GM23338 (cell line): ENCODE data around the gene ME3. TPM values are rescaled to one million over a fixed set of nuclear protein-coding genes. Genes with fewer than 3 reads are reported as not detected.
A peak's percentile ranks its signal among the peaks of the same experiment; 100 is the strongest.

Experiments used
- ATAC-seq: fragments of 200-7000 bp; cut with Tn5 transposase; 3 replicates; pipeline ENCODE4 v1.9.1; 2020
- DNase-seq: peaks from one replicate; pipeline ENCODE4 v3.0.0-alpha.2; 2015; ENCODE audit warnings: low spot score
- H2AFZ ChIP-seq: fragments of 200-600 bp; sonication (generic); 2 replicates; pipeline ENCODE4 v1.8.0; 2016; ENCODE audit warnings: antibody characterized with exemption, mild to moderate bottlenecking, moderate library complexity
- H3F3A ChIP-seq: fragments of 200-600 bp; sonication (generic); replicated peaks from 2 replicates; pipeline ENCODE4 v1.8.0; 2017; ENCODE audit warnings: antibody characterized with exemption, mixed run types, low read depth
- H3K27ac ChIP-seq: fragments of 200-600 bp; sonication (generic); 2 replicates; pipeline ENCODE4 v1.6.1; 2016; ENCODE audit warnings: low read depth
- H3K27me3 ChIP-seq: fragments of 200-600 bp; sonication (generic); 2 replicates; pipeline ENCODE4 v1.8.0; 2016; ENCODE audit warnings: mild to moderate bottlenecking, mixed run types, moderate library complexity; ENCODE audit not compliant: insufficient read depth
- H3K36me3 ChIP-seq: fragments of 200-600 bp; sonication (generic); 2 replicates; pipeline ENCODE4 v1.8.0; 2016; ENCODE audit warnings: mild to moderate bottlenecking; ENCODE audit not compliant: insufficient read depth
- H3K4me1 ChIP-seq: fragments of 200-600 bp; sonication (generic); 2 replicates; pipeline ENCODE4 v1.8.0; 2016; ENCODE audit warnings: mild to moderate bottlenecking, moderate library complexity; ENCODE audit not compliant: insufficient read depth
- H3K4me2 ChIP-seq: fragments of 200-600 bp; sonication (generic); 2 replicates; pipeline ENCODE4 v1.7.1; 2017; ENCODE audit warnings: mixed run types
- H3K4me3 ChIP-seq: fragments of 200-600 bp; sonication (generic); 2 replicates; pipeline ENCODE4 v1.6.1; 2016; ENCODE audit warnings: mixed run types
- H3K79me2 ChIP-seq: fragments of 200-600 bp; sonication (generic); replicated peaks from 2 replicates; pipeline ENCODE4 v1.8.0; 2017; ENCODE audit warnings: mild to moderate bottlenecking; ENCODE audit not compliant: insufficient read depth
- H3K9me2 ChIP-seq: fragments of 200-600 bp; sonication (generic); 2 replicates; pipeline ENCODE4 v1.8.0; 2017; ENCODE audit not compliant: insufficient read depth
- H4K20me1 ChIP-seq: fragments of 200-600 bp; sonication (generic); replicated peaks from 2 replicates; pipeline ENCODE4 v1.8.0; 2017; ENCODE audit warnings: mild to moderate bottlenecking; ENCODE audit not compliant: insufficient read depth
- H3K27ac Mint-ChIP-seq: 2 replicates; pipeline ENCODE4 v1.8.0; 2020; ENCODE audit warnings: inconsistent platforms, mild to moderate bottlenecking, moderate library complexity, mixed read lengths
- H3K27me3 Mint-ChIP-seq: 3 replicates; pipeline ENCODE4 v1.8.0; 2022; ENCODE audit warnings: low read depth, mild to moderate bottlenecking, moderate library complexity, mixed read lengths, inconsistent platforms; ENCODE audit not compliant: insufficient read depth, poor library complexity
- H3K36me3 Mint-ChIP-seq: 3 replicates; pipeline ENCODE4 v1.8.0; 2021; ENCODE audit warnings: low read depth, mild to moderate bottlenecking, inconsistent platforms, moderate library complexity, mixed read lengths
- H3K4me1 Mint-ChIP-seq: 3 replicates; pipeline ENCODE4 v1.8.0; 2020; ENCODE audit warnings: mild to moderate bottlenecking, inconsistent platforms, mixed read lengths
- H3K4me3 Mint-ChIP-seq: 3 replicates; pipeline ENCODE4 v1.8.0; 2021; ENCODE audit warnings: moderate library complexity, mild to moderate bottlenecking, inconsistent platforms, mixed read lengths
- H3K9me3 Mint-ChIP-seq: 3 replicates; pipeline ENCODE4 v1.8.0; 2020; ENCODE audit warnings: moderate library complexity, mild to moderate bottlenecking, inconsistent platforms, mixed read lengths
- JUNB ChIP-seq: IDR thresholded peaks from one replicate; pipeline ENCODE4 v1.6.1; 2016; ENCODE audit warnings: antibody characterized with exemption; ENCODE audit not compliant: unreplicated experiment
- POLR2AphosphoS5 ChIP-seq: IDR thresholded peaks from 2 replicates; pipeline ENCODE4 v1.6.1; 2016; ENCODE audit warnings: antibody characterized with exemption, low read depth
- ZNF331 ChIP-seq: fragments of 250-450 bp; sonication (Bioruptor Pico); IDR thresholded peaks from 2 replicates; pipeline ENCODE4 v1.5.0; 2020; ENCODE audit warnings: low read depth, mild to moderate bottlenecking, moderate library complexity
- polyA plus RNA-seq: library from polyadenylated mRNA; unstranded; fragments of >200 nt; fragmentation: Nextera tagmentation; extraction: Ambion mirVana; gene quantifications from 2 replicates; pipeline ENCODE4 v1.2.1, GENCODE V29; 2016
- total RNA-seq: library from RNA; depleted of rRNA; stranded (reverse); fragments of >200 nt; shearing (Covaris generic); gene quantifications from 2 replicates; pipeline ENCODE4 v1.2.3, GENCODE V29; 2014
- TF ChIP-seq, protein P1 (sequence below), 2 experiments: fragments of 200-600 bp in 1 of 2; sonication (generic) in 1 of 2; conservative IDR thresholded peaks; 2 replicates each; pipeline versions ENCODE4 v1.5.1 to v1.6.1; 2016 to 2017; ENCODE audit warnings: antibody characterized with exemption in 2 of 2, low read depth in 2 of 2, mild to moderate bottlenecking in 2 of 2, moderate library complexity in 1 of 2

Gene ME3
- total and polyA plus RNA-seq, 2 experiments from 2014 or later, result 1.3 to 4.0 TPM

DNA sequence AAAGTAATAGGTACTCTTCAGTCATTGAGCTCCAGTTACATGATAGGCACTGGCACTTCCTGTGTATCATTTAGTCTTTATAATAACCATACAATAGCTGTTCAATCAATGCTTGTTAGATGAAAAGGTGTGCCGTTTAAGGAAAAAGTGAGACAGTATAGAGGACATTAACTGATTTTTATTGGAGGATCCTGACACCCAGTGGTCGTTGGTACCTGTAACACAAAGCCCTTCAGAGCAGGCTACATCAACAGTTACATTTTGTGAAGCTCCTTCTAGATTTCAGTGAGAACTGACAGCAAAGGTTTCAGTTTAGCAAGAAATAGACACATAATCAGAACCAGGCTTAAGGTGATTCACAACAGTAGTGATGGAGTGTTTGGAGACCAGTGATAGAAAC, 253.5 kb downstream of the ME3 start:
- peak; percentile 64 for ATAC-seq
- H4K20me1 ChIP-seq, result no peaks in the 10 kb centered on the region
- no peak overlapping the region for H3K4me2 ChIP-seq
- TF ChIP-seq, protein P1, sequence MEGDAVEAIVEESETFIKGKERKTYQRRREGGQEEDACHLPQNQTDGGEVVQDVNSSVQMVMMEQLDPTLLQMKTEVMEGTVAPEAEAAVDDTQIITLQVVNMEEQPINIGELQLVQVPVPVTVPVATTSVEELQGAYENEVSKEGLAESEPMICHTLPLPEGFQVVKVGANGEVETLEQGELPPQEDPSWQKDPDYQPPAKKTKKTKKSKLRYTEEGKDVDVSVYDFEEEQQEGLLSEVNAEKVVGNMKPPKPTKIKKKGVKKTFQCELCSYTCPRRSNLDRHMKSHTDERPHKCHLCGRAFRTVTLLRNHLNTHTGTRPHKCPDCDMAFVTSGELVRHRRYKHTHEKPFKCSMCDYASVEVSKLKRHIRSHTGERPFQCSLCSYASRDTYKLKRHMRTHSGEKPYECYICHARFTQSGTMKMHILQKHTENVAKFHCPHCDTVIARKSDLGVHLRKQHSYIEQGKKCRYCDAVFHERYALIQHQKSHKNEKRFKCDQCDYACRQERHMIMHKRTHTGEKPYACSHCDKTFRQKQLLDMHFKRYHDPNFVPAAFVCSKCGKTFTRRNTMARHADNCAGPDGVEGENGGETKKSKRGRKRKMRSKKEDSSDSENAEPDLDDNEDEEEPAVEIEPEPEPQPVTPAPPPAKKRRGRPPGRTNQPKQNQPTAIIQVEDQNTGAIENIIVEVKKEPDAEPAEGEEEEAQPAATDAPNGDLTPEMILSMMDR (conservative IDR thresholded peaks at IDR 0.05; ENCODE audit: low read depth in 2 of 2), result peak; percentile 38 to 64
- TF ChIP-seq JUNB, result no peak
- no peak overlapping the region for H3K27ac Mint-ChIP-seq
- H3K9me3 Mint-ChIP-seq, result no peaks in the 10 kb centered on the region
- H3K27me3 ChIP-seq, result no peaks in the 10 kb centered on the region
- H3K4me1 Mint-ChIP-seq, result peaks cover 8% of the 10 kb centered on the region; the same call in 1 of the 3 replicates
- no peaks in the 10 kb centered on the region for H3K9me2 ChIP-seq
- no peak overlapping the region for H3K4me3 ChIP-seq
- H3K79me2 ChIP-seq, result no peaks in the 10 kb centered on the region
- H3K27me3 Mint-ChIP-seq, result peaks cover 1% of the 10 kb centered on the region
- no peaks in the 10 kb centered on the region for H3F3A ChIP-seq
- peak; percentile 43 for DNase-seq
- no peaks in the 10 kb centered on the region for H3K36me3 Mint-ChIP-seq
- H3K4me1 ChIP-seq, result no peaks in the 10 kb centered on the region
- no peaks in the 10 kb centered on the region for H3K36me3 ChIP-seq
- H3K27ac ChIP-seq, result no peak overlapping the region
- no peak overlapping the region for H3K4me3 Mint-ChIP-seq
- no peak overlapping the region for H2AFZ ChIP-seq

DNA sequence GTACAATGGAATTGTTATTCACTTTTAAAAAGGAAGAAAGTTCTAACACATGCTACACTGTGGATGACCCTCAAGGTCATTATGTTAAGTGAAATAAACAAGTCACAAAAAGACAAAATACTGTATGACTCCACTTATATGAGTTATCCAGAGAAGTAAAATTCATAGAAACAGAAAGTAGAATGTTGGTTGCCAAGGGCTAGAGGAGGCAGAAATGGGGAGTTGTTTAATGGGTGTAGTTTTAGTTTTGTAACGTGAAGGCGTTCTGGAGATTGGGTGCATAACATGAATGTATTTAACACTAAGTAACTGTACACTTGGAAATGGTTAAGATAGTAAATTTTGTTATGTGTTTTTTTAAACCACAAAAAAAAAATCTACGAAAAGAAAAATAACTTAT, 253.9 kb downstream of the ME3 start:
- H3K27ac Mint-ChIP-seq, result no peak overlapping the region
- no peaks in the 10 kb centered on the region for H3K9me3 Mint-ChIP-seq
- no peak overlapping the region for H3K4me3 ChIP-seq
- H3K27ac ChIP-seq, result no peak overlapping the region
- H3K27me3 ChIP-seq, result no peaks in the 10 kb centered on the region
- H4K20me1 ChIP-seq, result no peaks in the 10 kb centered on the region
- no peaks in the 10 kb centered on the region for H3K36me3 ChIP-seq
- H3F3A ChIP-seq, result no peaks in the 10 kb centered on the region
- DNase-seq, result no peak
- peaks cover 1% of the 10 kb centered on the region for H3K27me3 Mint-ChIP-seq
- H3K9me2 ChIP-seq, result no peaks in the 10 kb centered on the region
- H3K4me1 ChIP-seq, result no peaks in the 10 kb centered on the region
- no peak overlapping the region for H2AFZ ChIP-seq
- H3K4me2 ChIP-seq, result no peak overlapping the region
- ATAC-seq, result no peak
- H3K79me2 ChIP-seq, result no peaks in the 10 kb centered on the region
- no peak overlapping the region for H3K4me3 Mint-ChIP-seq
- TF ChIP-seq, protein P1 (conservative IDR thresholded peaks at IDR 0.05; ENCODE audit: low read depth in 2 of 2), result no peak
- H3K4me1 Mint-ChIP-seq, result peaks cover 8% of the 10 kb centered on the region; the same call in 1 of the 3 replicates
- H3K36me3 Mint-ChIP-seq, result no peaks in the 10 kb centered on the region

DNA sequence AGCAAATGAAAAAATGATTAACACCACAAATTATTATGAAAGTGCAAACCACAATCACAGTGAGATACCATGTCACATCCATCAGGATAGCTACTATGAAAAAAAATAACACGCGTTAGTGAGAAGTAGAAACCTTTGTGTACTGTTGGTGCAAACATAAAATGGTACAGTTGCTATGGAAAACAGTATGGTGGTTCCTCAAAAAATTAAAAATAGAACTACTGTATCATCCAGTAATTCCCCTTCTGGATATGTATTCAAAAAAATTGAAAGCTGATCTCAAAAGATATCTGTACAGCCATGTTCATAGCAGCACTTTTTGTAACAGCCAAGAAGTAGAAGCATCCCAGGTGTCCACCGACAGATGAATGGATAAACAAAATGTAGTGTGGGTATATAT, 254.3 kb downstream of the ME3 start:
- H3K27me3 Mint-ChIP-seq, result peaks cover 1% of the 10 kb centered on the region
- no peaks in the 10 kb centered on the region for H3K4me1 ChIP-seq
- no peaks in the 10 kb centered on the region for H3F3A ChIP-seq
- no peaks in the 10 kb centered on the region for H3K27me3 ChIP-seq
- no peaks in the 10 kb centered on the region for H3K36me3 Mint-ChIP-seq
- H3K27ac ChIP-seq, result no peak overlapping the region
- no peaks in the 10 kb centered on the region for H3K9me3 Mint-ChIP-seq
- no peaks in the 10 kb centered on the region for H3K9me2 ChIP-seq
- no peaks in the 10 kb centered on the region for H3K36me3 ChIP-seq
- H4K20me1 ChIP-seq, result no peaks in the 10 kb centered on the region
- no peak for ATAC-seq
- H3K4me2 ChIP-seq, result no peak overlapping the region
- no peak overlapping the region for H3K4me3 ChIP-seq
- no peak overlapping the region for H2AFZ ChIP-seq
- DNase-seq, result no peak
- no peak overlapping the region for H3K4me3 Mint-ChIP-seq
- no peak overlapping the region for H3K27ac Mint-ChIP-seq
- H3K4me1 Mint-ChIP-seq, result peaks cover 8% of the 10 kb centered on the region; the same call in 1 of the 3 replicates
- H3K79me2 ChIP-seq, result no peaks in the 10 kb centered on the region
- TF ChIP-seq POLR2AphosphoS5 (no peak), ZNF331 (CRISPR knock-in tag) (no peak)
- TF ChIP-seq, protein P1 (conservative IDR thresholded peaks at IDR 0.05; ENCODE audit: low read depth in 2 of 2), result no peak
